A549 (cell line): ENCODE results near the gene KAT7. TPM values are rescaled to one million over a fixed set of nuclear protein-coding genes. Genes with fewer than 3 reads are reported as not detected.

ENCODE experiments used
- ATAC-seq, 2 experiments: fragments of 200-7000 bp in 1 of 2; fragments of >200 bp in 1 of 2; cut with Nextera tagmentation in 1 of 2; cut with Tn5 transposase in 1 of 2; 3 replicates each; pipeline versions ENCODE4 v1.8.0 to v1.9.1; 2018 to 2020; ENCODE audit warnings: mild to moderate bottlenecking in 1 of 2, moderate library complexity in 1 of 2
- CTCF ChIA-PET: fragments of 300-600 bp; sonication (Branson Sonifier 250); formaldehyde crosslinking; extraction: SDS; loops from one replicate; lab custom pipeline; 2021; ENCODE audit warnings: antibody characterized with exemption, inconsistent platforms; lab: Yijun Ruan, JAX
- POLR2A ChIA-PET: fragments of 350-600 bp; formaldehyde crosslinking; extraction: SDS; loops from one replicate; lab custom pipeline; 2021; ENCODE audit warnings: antibody characterized with exemption, inconsistent platforms; lab: Yijun Ruan, JAX
- DNase-seq, 2 experiments: peaks; one replicate each; pipeline versions ENCODE4 v3.0.0 to v3.0.0-alpha.2; 2011 to 2016; ENCODE audit warnings: low read depth in 1 of 2, low spot score in 1 of 2
- FAIRE-seq: peaks from 2 replicates; lab custom pipeline; 2011; peaks lifted over from hg19 to GRCh38; lab: Jason Lieb, UNC
- H3K27ac ChIP-seq, 2 experiments: fragments of >200 bp; sonication (Bioruptor Twin); formaldehyde crosslinking; 3 replicates each; pipeline ENCODE4 v1.5.1; 2016 to 2017
- H3K4me1 ChIP-seq: fragments of >200 bp; sonication (Bioruptor Twin); formaldehyde crosslinking; 3 replicates; pipeline ENCODE4 v1.6.1; 2016
- H3K4me2 ChIP-seq: fragments of >200 bp; sonication (Bioruptor Twin); formaldehyde crosslinking; 3 replicates; pipeline ENCODE4 v1.6.1; 2016
- H3K4me3 ChIP-seq: fragments of >200 bp; sonication (Bioruptor Twin); formaldehyde crosslinking; 3 replicates; pipeline ENCODE4 v1.5.1; 2016
- H3K9me3 ChIP-seq: fragments of >200 bp; sonication (Bioruptor Twin); formaldehyde crosslinking; 3 replicates; pipeline ENCODE4 v1.6.1; 2016
- BHLHE40 ChIP-seq: IDR thresholded peaks from 2 replicates; pipeline ENCODE4 v1.6.1; 2012; ENCODE audit warnings: low read depth, low read length, inconsistent platforms
- CBX2 ChIP-seq: fragments of 200-600 bp; sonication (generic); IDR thresholded peaks from 2 replicates; pipeline ENCODE4 v1.6.1; 2016; ENCODE audit warnings: low read depth, mild to moderate bottlenecking, borderline replicate concordance
- CBX8 ChIP-seq: fragments of 200-600 bp; sonication (generic); IDR thresholded peaks from 2 replicates; pipeline ENCODE4 v1.6.1; 2016
- CEBPB ChIP-seq, 2 experiments: fragments of >200 bp in 1 of 2; sonication (Bioruptor Twin) in 1 of 2; formaldehyde crosslinking in 1 of 2; IDR thresholded peaks; 2 replicates each; pipeline ENCODE4 v1.6.1; 2012 to 2016
- FOSB ChIP-seq: fragments of 250-450 bp; sonication (Bioruptor Pico); IDR thresholded peaks from 2 replicates; pipeline ENCODE4 v1.5.0; 2020; ENCODE audit warnings: mild to moderate bottlenecking, moderate library complexity
- FOXS1 ChIP-seq: fragments of 250-450 bp; sonication (Bioruptor Pico); IDR thresholded peaks from 2 replicates; pipeline ENCODE4 v1.5.0; 2020; ENCODE audit warnings: mild to moderate bottlenecking, moderate library complexity
- HOXA7 ChIP-seq: fragments of 250-450 bp; sonication (Bioruptor Pico); IDR thresholded peaks from 2 replicates; pipeline ENCODE4 v1.5.0; 2020; ENCODE audit warnings: mild to moderate bottlenecking, moderate library complexity
- HOXB13 ChIP-seq: fragments of 250-450 bp; sonication (Bioruptor Pico); IDR thresholded peaks from 2 replicates; pipeline ENCODE4 v1.5.0; 2020; ENCODE audit warnings: low read depth, mild to moderate bottlenecking, moderate library complexity
- JUN ChIP-seq, 2 experiments: fragments of >200 bp; sonication (Bioruptor Twin); formaldehyde crosslinking; IDR thresholded peaks; 2 replicates in 1 of 2; 3 replicates in 1 of 2; pipeline ENCODE4 v1.6.1; 2016 to 2017
- KDM1A ChIP-seq: fragments of 200-600 bp; sonication (generic); IDR thresholded peaks from 2 replicates; pipeline ENCODE4 v1.6.1; 2016; ENCODE audit warnings: low read depth, mild to moderate bottlenecking
- MAZ ChIP-seq: fragments of 150-350 bp; IDR thresholded peaks from 2 replicates; pipeline ENCODE4 v1.6.1; 2014; ENCODE audit warnings: antibody characterized with exemption, low read depth, low read length, borderline replicate concordance
- POLR2A ChIP-seq: IDR thresholded peaks from 2 replicates; pipeline ENCODE4 v1.6.1; 2012; ENCODE audit warnings: mild to moderate bottlenecking, low read length
- RAD21 ChIP-seq, 2 experiments: fragments of >200 bp in 1 of 2; sonication (Bioruptor Twin) in 1 of 2; formaldehyde crosslinking in 1 of 2; IDR thresholded peaks in 1 of 2; conservative IDR thresholded peaks in 1 of 2; 2 replicates in 1 of 2; 3 replicates in 1 of 2; pipeline ENCODE4 v1.6.1; 2012 to 2018; ENCODE audit warnings: inconsistent platforms in 1 of 2
- RCOR1 ChIP-seq: fragments of 150-350 bp; IDR thresholded peaks from 2 replicates; pipeline ENCODE4 v1.6.1; 2014; ENCODE audit warnings: antibody characterized with exemption, low read length, low read depth
- RNF2 ChIP-seq: fragments of 200-600 bp; sonication (generic); IDR thresholded peaks from 2 replicates; pipeline ENCODE4 v1.6.1; 2016; ENCODE audit warnings: low read depth, mild to moderate bottlenecking, antibody characterized with exemption, moderate library complexity, borderline replicate concordance
- TFCP2L1 ChIP-seq: fragments of 250-450 bp; sonication (Bioruptor Pico); IDR thresholded peaks from 2 replicates; pipeline ENCODE4 v1.5.0; 2021; ENCODE audit warnings: mild to moderate bottlenecking
- TP53 ChIP-seq: fragments of 250-450 bp; sonication (Bioruptor Pico); IDR thresholded peaks from 2 replicates; pipeline ENCODE4 v1.5.0; 2021; ENCODE audit warnings: mild to moderate bottlenecking, moderate library complexity
- ZC3H11A ChIP-seq: fragments of 450-650 bp; IDR thresholded peaks from 2 replicates; pipeline ENCODE4 v1.6.1; 2014; ENCODE audit warnings: antibody characterized with exemption, mild to moderate bottlenecking
- WGBS: methylation state at CpG from one replicate; pipeline ENCODE4 v1.1.6; 2017; ENCODE audit errors: missing lambda C conversion rate; 5-methylcytosine and 5-hydroxymethylcytosine counted together
- polyA plus RNA-seq, 4 experiments: library from polyadenylated mRNA; depleted of rRNA in 3 of 4; stranded (reverse); fragments of >200 nt; fragmentation: RNase III in 1 of 4; extraction: RNeasy Plus Mini Kit Qiagen cat#74134 plus additional on column Dnase treatment in 1 of 4; gene quantifications; 2 replicates in 3 of 4; 3 replicates in 1 of 4; pipeline ENCODE4 v1.2.3, GENCODE V29; 2011 to 2017
- TF ChIP-seq, protein P1 (sequence below): fragments of 450-650 bp; IDR thresholded peaks from 2 replicates; pipeline ENCODE4 v1.6.1; 2014; ENCODE audit warnings: antibody characterized with exemption
- TF ChIP-seq, protein P2 (sequence below): fragments of 200-600 bp; sonication (generic); IDR thresholded peaks from 2 replicates; pipeline ENCODE4 v1.6.1; 2016; ENCODE audit warnings: antibody characterized with exemption, mild to moderate bottlenecking, moderate library complexity
- TF ChIP-seq, protein P3 (sequence below): fragments of 250-450 bp; sonication (Bioruptor Pico); IDR thresholded peaks from 2 replicates; pipeline ENCODE4 v1.5.0; 2020; ENCODE audit warnings: low read depth, mild to moderate bottlenecking, moderate library complexity

The KAT7 gene
- polyA plus RNA-seq, 2 of the 4 experiments (the other 2 are of a cell fraction), result 33.2 to 48.7 TPM

DNA sequence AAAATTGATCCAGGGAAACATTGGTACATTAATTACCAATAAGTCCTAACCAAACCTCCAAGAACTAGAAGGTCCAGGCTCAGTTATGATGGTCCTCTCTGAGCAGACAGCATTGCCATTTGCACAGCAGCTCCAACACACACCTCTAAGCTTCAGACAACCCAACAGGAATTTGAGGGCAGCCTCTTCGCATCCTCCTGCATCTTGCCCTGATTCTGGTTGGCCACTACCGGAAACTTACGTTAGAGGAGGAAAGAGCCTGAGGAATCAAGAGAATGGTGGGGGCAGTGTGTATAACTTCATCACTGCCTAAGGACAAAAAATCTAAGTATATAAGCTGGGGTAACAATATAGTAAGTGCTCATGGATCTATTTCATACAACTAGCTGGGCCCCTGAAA lies 40.3 kb upstream of the KAT7 start:
- TF ChIP-seq, protein P1, sequence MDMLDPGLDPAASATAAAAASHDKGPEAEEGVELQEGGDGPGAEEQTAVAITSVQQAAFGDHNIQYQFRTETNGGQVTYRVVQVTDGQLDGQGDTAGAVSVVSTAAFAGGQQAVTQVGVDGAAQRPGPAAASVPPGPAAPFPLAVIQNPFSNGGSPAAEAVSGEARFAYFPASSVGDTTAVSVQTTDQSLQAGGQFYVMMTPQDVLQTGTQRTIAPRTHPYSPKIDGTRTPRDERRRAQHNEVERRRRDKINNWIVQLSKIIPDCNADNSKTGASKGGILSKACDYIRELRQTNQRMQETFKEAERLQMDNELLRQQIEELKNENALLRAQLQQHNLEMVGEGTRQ, result no peak
- TF ChIP-seq RCOR1 (no peak), TFCP2L1 (CRISPR knock-in tag) (no peak), HOXB13 (CRISPR knock-in tag) (no peak), POLR2A (no peak), CBX8 (no peak), JUN (IDR thresholded peaks at IDR 0.05) (no peak), CEBPB (IDR thresholded peaks at IDR 0.05) (no peak), KDM1A (no peak), ZC3H11A (no peak), BHLHE40 (no peak), HOXA7 (no peak), TP53 (CRISPR knock-in tag) (no peak), FOXS1 (no peak), RAD21 (conservative IDR thresholded peaks at IDR 0.05 in 1 of 2, IDR thresholded peaks at IDR 0.05 in 1 of 2) (no peak), RNF2 (no peak), MAZ (no peak), FOSB (CRISPR knock-in tag) (no peak)
- TF ChIP-seq, protein P2, sequence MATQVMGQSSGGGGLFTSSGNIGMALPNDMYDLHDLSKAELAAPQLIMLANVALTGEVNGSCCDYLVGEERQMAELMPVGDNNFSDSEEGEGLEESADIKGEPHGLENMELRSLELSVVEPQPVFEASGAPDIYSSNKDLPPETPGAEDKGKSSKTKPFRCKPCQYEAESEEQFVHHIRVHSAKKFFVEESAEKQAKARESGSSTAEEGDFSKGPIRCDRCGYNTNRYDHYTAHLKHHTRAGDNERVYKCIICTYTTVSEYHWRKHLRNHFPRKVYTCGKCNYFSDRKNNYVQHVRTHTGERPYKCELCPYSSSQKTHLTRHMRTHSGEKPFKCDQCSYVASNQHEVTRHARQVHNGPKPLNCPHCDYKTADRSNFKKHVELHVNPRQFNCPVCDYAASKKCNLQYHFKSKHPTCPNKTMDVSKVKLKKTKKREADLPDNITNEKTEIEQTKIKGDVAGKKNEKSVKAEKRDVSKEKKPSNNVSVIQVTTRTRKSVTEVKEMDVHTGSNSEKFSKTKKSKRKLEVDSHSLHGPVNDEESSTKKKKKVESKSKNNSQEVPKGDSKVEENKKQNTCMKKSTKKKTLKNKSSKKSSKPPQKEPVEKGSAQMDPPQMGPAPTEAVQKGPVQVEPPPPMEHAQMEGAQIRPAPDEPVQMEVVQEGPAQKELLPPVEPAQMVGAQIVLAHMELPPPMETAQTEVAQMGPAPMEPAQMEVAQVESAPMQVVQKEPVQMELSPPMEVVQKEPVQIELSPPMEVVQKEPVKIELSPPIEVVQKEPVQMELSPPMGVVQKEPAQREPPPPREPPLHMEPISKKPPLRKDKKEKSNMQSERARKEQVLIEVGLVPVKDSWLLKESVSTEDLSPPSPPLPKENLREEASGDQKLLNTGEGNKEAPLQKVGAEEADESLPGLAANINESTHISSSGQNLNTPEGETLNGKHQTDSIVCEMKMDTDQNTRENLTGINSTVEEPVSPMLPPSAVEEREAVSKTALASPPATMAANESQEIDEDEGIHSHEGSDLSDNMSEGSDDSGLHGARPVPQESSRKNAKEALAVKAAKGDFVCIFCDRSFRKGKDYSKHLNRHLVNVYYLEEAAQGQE, result no peak
- TF ChIP-seq, protein P3, sequence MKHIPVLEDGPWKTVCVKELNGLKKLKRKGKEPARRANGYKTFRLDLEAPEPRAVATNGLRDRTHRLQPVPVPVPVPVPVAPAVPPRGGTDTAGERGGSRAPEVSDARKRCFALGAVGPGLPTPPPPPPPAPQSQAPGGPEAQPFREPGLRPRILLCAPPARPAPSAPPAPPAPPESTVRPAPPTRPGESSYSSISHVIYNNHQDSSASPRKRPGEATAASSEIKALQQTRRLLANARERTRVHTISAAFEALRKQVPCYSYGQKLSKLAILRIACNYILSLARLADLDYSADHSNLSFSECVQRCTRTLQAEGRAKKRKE (CRISPR knock-in tag), result no peak
- DNase-seq (no peak), ATAC-seq (no peak), FAIRE-seq (no peak)
- Histone ChIP-seq H3K4me3 (no peak overlapping the region), H3K9me3 (no peaks in the 10 kb centered on the region), H3K27ac (no peak overlapping the region), H3K4me1 (no peaks in the 10 kb centered on the region), H3K4me2 (no peak overlapping the region)
- WGBS, result 82% methylated on average over 3 of the region's 3 CpGs
- ChIA-PET CTCF (interaction anchor here (1.0 to 1.9 kb wide), 7 partner anchors 16 to 249 kb away, joined by 3 to 8 read pairs (median 5); partner anchors contain the start of gene NXPH3), POLR2A (no interaction called here)

DNA sequence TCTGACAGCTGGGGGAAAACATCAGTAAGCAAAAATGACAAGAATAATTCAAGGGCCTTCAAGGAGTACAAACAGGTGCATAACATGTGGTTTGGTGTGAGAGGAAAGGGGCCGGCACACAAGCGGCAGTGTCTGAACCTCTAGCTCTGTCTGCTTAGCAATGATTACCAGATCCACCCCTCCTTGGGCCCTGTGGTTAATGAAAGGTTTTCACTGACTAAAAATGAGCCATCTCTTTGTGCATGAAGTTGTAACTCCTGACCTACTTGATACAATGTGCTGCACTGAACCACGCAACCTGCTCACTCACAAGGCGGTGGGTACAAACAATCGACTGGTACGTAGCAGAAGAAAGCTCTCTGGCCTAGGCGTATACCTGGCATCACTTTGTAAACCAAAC lies 39.7 kb upstream of the KAT7 start:
- no peaks in the 10 kb centered on the region for H3K9me3 ChIP-seq
- DNase-seq (no peak), FAIRE-seq (no peak), ATAC-seq (no peak)
- WGBS, result 90% methylated on average over 7 of the region's 7 CpGs
- no peak overlapping the region for H3K27ac ChIP-seq
- H3K4me1 ChIP-seq, result no peaks in the 10 kb centered on the region
- TF ChIP-seq, protein P3 (CRISPR knock-in tag), result no peak
- no peak for TF ChIP-seq CBX2
- TF ChIP-seq BHLHE40, result no peak
- no peak overlapping the region for H3K4me2 ChIP-seq
- no peak overlapping the region for H3K4me3 ChIP-seq
- ChIA-PET CTCF (interaction anchor here (0.5 to 1.7 kb wide), 4 partner anchors 10 to 249 kb away, joined by 3 to 5 read pairs (median 4); no protein-coding TSS in a partner anchor), POLR2A (no interaction called here)
